ENCODE results near the gene FUOM.
"Not testable (repeated sequence)": the region's sequence is repeated elsewhere in the genome, so short reads cannot be mapped to it uniquely, and the experiment has no call there.

FUOM gene

GRCh38 chr10:133327651-133328357 lies 30.0 kb downstream of the FUOM start:
- DNase-seq: no peak

DNA sequence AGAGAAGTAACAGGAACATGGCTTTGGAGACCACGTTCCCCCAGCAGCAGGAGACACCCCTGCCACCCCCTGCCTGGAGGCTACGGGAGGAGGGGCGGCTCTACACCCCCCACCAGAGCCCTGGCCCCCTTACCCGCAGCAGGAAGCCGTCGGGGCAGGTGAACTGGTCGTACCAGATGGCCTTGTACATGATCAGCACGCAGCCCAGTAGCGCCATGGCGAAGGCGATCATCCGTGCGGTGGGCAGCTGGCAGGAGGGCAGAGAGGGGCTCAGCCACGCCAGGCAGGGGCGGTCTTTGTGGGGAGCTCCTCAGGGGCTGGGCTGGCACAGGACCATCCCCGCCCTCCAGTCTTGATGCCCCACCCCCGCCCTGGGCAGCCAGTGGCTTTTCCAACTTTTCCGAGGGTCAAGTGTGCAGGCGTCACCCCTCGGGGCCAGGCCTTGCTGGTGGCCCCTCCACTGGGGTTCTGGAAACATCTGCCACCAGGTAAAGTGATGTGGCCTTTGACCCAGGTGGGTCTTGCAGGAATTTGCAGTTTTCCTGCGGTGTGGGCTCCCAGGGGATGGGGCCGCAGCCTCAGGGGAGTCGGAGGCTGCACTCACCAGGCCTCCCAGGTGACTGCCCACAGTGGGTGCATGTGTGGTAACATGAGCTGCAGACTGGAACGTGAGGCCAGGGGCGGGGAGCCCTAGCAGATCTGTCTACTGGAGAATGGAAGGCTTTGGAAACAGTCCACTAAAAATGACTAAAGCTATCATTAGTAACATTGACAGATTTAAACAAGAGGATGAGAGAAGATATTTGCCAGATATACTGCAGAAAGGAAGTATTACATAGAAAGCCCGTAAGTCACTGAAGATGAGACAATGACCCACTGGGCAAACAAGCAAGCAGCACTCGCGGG lies 30.8 kb downstream of the FUOM start:
- no peak for DNase-seq

DNA sequence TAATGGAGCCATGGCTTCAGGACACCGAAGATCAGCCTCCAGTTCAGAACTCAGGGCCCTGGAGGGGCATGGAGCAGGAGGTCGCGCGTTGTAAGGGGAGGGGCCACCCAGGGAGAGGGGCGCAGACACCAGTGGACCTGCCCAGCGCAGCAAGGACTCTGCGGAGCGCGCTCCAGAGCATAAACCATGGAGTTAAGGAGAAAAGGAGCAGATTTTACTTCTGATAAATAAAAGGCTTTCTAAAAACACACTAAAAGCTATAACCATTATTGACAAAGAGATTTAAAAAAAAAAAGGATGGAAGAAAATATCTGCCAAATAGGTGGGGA lies 31.6 kb downstream of the FUOM start:
- DNase-seq: no peak

DNA sequence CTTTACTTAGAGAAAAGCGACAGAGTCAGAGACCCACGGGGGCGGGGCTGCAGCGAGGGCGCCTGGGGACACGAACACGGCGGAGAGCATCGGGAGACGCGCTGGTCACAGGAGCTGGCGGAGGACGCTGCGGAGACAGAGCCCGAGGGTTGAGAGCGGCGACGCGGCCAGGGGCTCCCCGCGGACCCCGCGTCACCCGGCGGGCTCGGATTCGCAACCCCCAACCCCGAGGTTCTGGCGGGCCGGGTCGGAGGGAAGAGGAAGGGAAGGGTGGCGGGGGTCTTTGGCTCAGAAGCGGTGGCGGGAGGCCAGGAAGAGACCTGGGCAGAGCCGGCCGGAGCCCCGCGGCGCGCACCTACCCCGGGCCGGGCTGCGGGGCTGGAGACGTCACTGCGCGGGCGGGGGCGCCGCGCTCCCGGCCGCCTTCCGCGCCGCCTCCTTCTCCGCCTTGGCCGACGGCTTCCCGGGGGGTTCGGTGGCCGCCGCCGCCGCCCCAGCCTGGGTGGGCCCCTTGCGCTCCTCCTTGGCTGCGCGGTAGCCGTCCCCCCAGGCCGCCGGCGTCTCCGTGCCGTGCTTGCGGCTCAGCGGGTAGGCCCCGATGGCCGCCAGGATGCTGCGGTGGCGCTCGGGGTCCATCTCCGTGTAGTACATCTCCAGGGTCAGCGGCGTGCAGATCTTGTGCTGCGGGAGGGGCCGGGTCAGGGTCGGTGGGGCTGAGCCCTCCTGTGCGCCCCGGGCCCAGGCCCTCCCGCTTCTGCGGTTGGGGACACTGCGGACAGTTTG lies 32.2 kb downstream of the FUOM start:
- DNase-seq: no peak

DNA sequence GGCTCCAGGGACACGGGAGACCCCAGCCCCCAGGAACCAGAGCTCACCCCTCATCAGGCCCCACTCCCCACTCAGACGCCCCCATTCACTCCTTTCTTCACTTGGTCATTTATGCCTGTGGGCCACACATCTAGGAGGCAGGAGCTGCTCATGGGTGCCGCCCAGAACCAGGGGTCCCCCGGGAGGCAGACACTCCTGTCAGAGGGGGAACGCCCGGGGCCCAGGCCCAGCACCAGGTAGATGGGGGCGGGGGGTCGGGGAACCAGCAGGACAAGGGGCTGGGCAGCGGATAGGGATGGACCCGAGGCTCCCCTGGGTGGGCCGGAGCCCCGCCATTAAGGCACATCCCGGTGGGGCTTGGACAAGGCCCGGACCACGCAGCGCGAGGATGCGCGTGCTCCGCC lies 33.0 kb downstream of the FUOM start:
- DNase-seq: no peak

DNA sequence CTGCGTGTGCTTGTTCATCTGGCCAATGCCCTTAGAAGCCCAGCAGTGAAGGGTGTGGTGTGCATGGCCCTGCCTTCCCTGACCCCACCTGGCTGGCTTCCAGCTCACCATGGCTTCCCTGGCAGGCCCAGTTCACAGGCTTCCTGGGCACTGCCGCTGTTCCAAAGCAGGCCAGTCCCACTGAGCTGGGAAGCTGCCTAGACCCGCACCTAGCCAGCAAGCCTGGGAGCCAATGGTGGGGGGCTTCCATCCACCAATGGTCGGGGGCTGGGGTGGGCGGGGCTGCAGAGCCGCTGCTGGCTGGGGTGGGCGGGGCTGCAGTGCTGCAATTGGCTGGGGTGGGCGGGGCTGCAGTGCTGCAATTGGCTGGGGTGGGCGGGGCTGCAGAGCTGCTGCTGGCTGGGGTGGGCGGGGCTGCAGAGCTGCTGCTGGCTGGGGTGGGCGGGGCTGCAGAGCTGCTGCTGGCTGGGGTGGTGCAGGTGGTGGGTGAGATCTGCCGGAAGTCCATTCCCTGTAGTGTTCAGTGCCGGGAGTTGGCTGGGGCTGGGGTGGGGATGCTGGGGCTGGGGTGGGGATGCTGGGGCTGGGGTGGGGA lies 33.5 kb downstream of the FUOM start:
- DNase-seq: peak in 1 of 2 experiments; percentile 10

DNA sequence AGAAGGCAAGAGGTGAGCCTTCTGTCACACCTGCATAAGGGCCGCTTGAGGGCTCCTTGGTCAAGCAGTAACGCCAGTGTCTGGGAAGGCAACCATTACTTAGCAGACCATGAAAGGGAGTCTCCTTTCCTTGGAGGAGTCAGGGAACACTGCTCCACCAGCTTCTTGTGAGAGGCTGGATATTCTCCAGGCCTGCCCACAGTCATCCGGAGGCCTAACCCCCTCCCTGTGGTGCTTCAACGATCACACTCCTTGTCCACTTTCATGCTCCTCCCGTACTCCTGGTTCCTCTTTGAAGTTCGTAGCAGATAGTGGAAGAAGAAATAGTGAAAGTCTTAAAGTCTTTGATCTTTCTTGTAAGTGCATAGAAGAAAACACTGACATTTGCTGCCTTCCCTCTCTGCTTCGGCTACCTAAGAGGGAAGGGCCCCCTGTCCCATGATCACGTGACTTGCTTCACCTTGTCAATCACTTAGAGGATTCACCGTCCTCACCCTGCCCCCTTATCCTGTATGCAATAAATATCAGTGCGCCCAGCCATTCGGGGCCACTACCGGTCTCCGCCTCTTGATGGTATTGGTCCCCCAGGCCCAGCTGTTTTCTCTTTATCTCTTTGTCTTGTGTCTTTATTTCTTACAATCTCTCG lies 35.6 kb downstream of the FUOM start:
- not testable (repeated sequence) for DNase-seq

DNA sequence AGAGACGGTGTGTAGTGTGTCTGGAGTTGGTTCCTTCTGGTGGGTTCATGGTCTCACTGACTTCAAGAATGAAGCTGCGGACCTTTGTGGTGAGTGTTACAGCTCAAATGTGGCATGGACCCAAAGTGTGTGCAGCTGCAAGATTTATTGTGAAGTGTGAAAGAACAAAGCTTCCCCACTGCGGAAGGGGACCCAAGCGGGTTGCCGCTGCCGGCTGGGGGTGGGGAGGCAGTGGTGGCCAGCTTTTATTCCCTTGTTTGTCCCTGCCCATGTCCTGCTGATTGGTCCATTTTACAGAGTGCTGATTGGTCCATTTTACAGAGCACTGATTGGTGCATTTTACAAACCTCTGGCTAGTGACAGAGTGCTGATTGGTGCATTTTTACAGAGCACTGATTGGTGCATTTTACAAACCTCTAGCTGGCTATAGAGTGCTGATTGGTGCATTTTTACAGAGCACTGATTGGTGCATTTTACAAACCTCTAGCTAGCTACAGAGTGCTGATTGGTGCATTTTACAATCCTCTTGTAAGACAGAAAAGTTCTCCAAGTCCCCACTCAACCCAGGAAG lies 36.9 kb downstream of the FUOM start:
- not testable (repeated sequence) for DNase-seq

- DNase-seq: peak in 1 of 2 experiments; percentile 54
Observed at GRCh38 chr10:133318494-133319127, 39.2 kb downstream of the FUOM start.

DNA sequence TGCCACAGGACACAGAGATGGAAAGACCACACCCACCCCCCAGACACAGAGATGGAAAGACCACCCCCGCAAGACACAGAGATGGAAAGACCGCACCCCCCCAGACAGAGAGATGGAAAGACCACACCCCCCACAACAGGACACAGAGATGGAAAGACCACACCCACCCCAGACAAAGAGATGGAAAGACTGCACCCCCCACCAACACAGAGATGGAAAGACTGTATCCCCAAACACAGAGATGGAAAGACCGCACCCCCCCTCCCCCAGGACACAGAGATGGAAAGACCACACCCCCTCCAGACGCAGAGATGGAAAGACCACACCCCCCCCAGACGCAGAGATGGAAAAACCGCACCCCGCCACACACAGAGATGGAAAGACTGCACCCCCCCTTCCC lies 41.1 kb downstream of the FUOM start:
- DNase-seq: no peak

GRCh38 chr10:133316266-133316665 lies 41.6 kb downstream of the FUOM start:
- no peak for DNase-seq

DNA sequence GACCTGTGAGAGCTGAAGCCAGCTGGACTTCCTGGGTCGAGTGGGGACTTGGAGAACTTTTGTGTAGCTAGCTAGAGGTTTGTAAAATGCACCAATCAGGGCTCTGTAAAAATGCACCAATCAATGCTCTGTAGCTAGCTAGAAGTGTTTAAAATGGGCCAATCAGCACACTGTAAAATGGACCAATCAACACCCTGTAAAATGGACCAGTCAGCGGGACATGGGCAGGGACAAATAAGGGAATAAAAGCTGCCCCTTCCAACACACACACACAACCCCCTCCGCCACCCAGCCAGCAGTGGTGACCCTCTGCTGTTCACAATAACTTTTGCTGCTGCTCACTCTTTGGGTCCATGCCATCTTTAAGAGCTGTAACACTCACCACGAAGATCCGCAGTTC lies 42.0 kb downstream of the FUOM start:
- no peak for DNase-seq

GRCh38 chr10:133314911-133315310 lies 42.9 kb downstream of the FUOM start:
- DNase-seq: no peak

DNA sequence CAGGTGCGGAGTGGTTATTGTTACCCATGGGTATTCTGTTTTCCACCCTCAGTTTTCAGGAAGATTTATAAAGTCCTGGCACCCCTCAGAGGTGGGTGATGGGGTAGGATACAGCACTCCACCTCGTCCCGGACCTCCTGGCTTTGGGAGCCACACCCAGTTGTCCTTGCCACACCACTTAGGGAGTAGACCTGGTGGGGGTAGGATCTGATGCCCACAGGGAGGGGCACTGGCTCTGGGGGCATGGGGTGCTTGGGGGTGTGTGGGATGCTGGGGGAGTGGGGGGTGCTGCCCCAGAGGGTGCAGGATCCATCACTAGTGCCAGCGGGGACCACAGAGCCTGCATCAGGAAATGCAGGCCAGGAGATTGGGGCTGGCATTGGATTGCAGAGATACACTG lies 44.6 kb downstream of the FUOM start:
- no peak for DNase-seq

- no peak for DNase-seq
Observed at GRCh38 chr10:133312769-133313145, 45.1 kb downstream of the FUOM start.

DNA sequence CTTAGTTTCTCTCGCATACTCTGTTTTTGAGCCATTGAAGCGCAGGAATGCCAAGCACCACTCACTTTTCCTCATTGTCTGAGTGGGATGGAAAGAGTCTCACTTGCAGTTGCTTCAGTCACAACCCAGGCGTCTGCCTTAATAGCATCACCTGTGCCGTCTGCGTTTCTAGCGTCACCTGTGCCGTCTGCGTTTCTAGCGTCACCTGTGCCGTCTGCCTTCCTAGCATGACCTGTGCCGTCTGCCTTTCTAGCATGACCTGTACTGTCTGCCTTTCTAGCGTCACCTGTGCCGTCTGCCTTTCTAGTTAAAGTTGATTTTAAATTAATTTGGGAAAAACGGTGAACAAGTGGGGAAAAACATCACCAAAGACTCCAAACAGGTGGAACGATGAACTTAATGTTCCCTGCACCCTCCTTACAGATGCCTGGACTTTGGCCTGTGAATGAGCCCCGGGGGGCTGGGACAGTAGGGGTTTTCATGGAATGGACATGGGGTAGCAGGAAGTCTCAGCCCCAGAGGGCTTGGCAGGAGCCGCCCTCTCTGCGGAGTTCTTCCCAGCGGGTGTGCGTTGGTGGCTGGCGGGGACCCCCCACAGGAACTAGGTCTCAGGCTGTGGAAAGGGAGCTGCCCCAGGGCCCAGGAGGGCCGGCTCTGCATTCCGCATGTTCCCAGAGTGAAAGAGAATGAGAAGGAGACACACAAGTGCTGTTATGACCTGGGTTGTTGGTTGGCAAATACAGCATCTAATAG lies 45.6 kb downstream of the FUOM start:
- no peak for DNase-seq

- DNase-seq: no peak
Observed at GRCh38 chr10:133311570-133311969, 46.2 kb downstream of the FUOM start.

DNA sequence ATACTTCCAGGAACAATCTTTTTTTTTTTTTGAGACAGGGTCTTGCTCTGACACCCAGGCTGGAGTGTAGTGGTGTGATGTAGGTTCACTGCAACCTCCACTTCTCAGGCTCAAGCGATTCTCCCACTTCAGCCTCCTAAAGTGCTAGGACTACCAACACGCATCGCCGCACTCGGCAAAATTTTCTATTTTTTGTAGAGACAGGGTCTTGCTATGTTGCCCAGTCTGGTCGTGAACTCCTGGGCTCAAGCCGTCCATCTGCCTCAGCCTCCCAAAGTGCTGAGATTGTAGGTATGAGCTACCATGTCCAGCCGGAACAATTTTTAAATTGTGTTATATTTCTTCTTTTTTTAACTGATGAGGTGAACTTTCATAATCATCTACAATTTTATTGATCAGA lies 47.0 kb downstream of the FUOM start:
- DNase-seq: no peak

DNA sequence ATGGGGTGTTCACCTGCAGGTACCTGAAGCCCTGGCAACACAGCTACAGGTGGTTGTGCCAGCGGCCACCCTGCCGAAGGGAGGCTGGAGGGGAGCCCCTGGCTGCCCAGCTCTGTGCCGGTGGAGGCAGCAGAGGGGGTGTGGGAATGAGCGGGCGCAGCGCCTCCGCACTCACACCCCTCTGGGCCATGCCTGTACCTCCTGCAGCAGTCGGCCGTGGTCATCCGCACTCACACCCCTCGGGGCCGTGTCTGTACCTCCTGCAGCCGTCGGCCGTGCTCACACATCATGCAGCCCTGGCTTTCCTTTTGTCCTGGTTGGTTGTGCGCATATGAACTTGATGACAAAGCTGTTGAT lies 47.4 kb downstream of the FUOM start:
- DNase-seq: no peak

GRCh38 chr10:133309720-133310398 lies 48.0 kb downstream of the FUOM start:
- DNase-seq: no peak
